Brain microvascular endothelial cell (primary cell): ENCODE data around the gene MAST3.

Source experiments
- DNase-seq: peaks from one replicate; pipeline ENCODE4 v3.0.0-alpha.2; 2020
- H3K27ac ChIP-seq: fragments of 250-450 bp; sonication (Bioruptor Pico); 2 replicates; pipeline ENCODE4 v1.5.1; 2020; ENCODE audit warnings: mild to moderate bottlenecking, moderate library complexity
- H3K27me3 ChIP-seq: fragments of 250-450 bp; sonication (Bioruptor Pico); replicated peaks from 2 replicates; pipeline ENCODE4 v1.5.1; 2020; ENCODE audit warnings: mild to moderate bottlenecking
- H3K36me3 ChIP-seq: fragments of 250-450 bp; sonication (Bioruptor Pico); replicated peaks from 2 replicates; pipeline ENCODE4 v1.5.1; 2020; ENCODE audit warnings: mild to moderate bottlenecking
- H3K4me3 ChIP-seq: 2 replicates; pipeline ENCODE4 v1.5.1; 2011; ENCODE audit warnings: low read depth, mild to moderate bottlenecking, control low read depth, low read length, moderate library complexity
- in situ Hi-C: cut with HindIII; loops from 2 replicates; pipeline ENCODE4 v1.10.0; 2017; ENCODE audit warnings: low sequenced_read_pairs, low pct_ligation_motif_present
- TF ChIP-seq, protein P1 (sequence below): IDR thresholded peaks from 2 replicates; pipeline ENCODE4 v1.5.1; 2011; ENCODE audit warnings: low read depth, mild to moderate bottlenecking, moderate library complexity, low read length, control low read depth, inconsistent platforms; ENCODE audit errors: missing control alignments

The MAST3 gene

GRCh38 chr19:18161636-18162002 is 64.0 kb downstream of the MAST3 start:
- TF ChIP-seq, protein P1, sequence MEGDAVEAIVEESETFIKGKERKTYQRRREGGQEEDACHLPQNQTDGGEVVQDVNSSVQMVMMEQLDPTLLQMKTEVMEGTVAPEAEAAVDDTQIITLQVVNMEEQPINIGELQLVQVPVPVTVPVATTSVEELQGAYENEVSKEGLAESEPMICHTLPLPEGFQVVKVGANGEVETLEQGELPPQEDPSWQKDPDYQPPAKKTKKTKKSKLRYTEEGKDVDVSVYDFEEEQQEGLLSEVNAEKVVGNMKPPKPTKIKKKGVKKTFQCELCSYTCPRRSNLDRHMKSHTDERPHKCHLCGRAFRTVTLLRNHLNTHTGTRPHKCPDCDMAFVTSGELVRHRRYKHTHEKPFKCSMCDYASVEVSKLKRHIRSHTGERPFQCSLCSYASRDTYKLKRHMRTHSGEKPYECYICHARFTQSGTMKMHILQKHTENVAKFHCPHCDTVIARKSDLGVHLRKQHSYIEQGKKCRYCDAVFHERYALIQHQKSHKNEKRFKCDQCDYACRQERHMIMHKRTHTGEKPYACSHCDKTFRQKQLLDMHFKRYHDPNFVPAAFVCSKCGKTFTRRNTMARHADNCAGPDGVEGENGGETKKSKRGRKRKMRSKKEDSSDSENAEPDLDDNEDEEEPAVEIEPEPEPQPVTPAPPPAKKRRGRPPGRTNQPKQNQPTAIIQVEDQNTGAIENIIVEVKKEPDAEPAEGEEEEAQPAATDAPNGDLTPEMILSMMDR = no peak
- H3K27ac ChIP-seq = no peak overlapping the region

GRCh38 chr19:18164072-18164471 is 66.5 kb downstream of the MAST3 start:
- Histone ChIP-seq H3K36me3 (peaks cover 61% of the 10 kb centered on the region), H3K4me3 (no peak overlapping the region), H3K27me3 (no peaks in the 10 kb centered on the region), H3K27ac (no peak overlapping the region)
- in situ Hi-C loops = no loop called here
- no peak for DNase-seq
- TF ChIP-seq, protein P1 = no peak

More at GRCh38 chr19:18161636-18162002, 64.0 kb downstream of the MAST3 start:
- Histone ChIP-seq H3K36me3 (peaks cover 40% of the 10 kb centered on the region), H3K4me3 (peak overlapping the region; percentile 29), H3K27me3 (no peaks in the 10 kb centered on the region)
- in situ Hi-C loops = no loop called here
- no peak for DNase-seq

GRCh38 chr19:18165794-18166544 is 68.4 kb downstream of the MAST3 start:
- TF ChIP-seq, protein P1 = no peak
- no peak for DNase-seq
- Histone ChIP-seq H3K27ac (no peak overlapping the region), H3K4me3 (no peak overlapping the region), H3K36me3 (peaks cover 61% of the 10 kb centered on the region), H3K27me3 (no peaks in the 10 kb centered on the region)
- in situ Hi-C loops = no loop called here

DNA sequence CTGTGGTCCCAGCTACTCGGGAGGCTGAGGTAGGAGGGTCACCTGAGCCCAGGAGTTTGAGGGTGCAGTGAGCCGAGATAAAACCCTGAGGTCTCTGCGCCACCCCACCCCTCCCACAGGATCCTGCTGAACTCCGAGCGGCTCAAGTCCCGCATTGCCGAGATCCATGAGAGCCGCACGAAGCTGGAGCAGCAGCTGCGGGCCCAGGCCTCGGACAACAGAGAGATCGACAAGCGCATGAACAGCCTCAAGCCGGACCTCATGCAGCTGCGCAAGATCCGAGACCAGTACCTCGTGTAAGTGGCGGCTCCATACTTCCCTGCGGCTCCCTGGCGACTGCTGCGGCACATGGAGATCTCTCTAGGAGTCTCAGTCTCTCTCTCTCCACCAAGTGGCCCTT is 69.4 kb downstream of the MAST3 start:
- H3K4me3 ChIP-seq = no peak overlapping the region
- TF ChIP-seq, protein P1 = no peak
- H3K36me3 ChIP-seq = peaks cover 63% of the 10 kb centered on the region
- H3K27ac ChIP-seq = no peak overlapping the region
- DNase-seq = no peak
- no peaks in the 10 kb centered on the region for H3K27me3 ChIP-seq
- in situ Hi-C loops = no loop called here

GRCh38 chr19:18167975-18168645 is 70.5 kb downstream of the MAST3 start:
- H3K36me3 ChIP-seq = peaks cover 53% of the 10 kb centered on the region
- TF ChIP-seq, protein P1 = peak; percentile 83
- peak; percentile 16 for DNase-seq

More at GRCh38 chr19:18167975-18168645, 70.5 kb downstream of the MAST3 start:
- Histone ChIP-seq H3K27ac (no peak overlapping the region), H3K27me3 (no peaks in the 10 kb centered on the region), H3K4me3 (no peak overlapping the region)
- in situ Hi-C loops = no loop called here
